HG02943 (cell line): Measurements from ENCODE around the gene GPSM3.
"Not testable (repeated sequence)": the region's sequence is repeated elsewhere in the genome, so short reads cannot be mapped to it uniquely, and the experiment has no call there.

Experiments
- ATAC-seq: cut with Tn5 transposase; IDR thresholded peaks from one replicate; pipeline ENCODE4 v1.9.1; 2021; ENCODE audit warnings: mild to moderate bottlenecking, low read depth, moderate library complexity; ENCODE audit not compliant: unreplicated experiment

GPSM3 gene

GRCh38 chr6:32188381-32189068, 3.9 kb downstream of the GPSM3 start:
- ATAC-seq: no peak

DNA sequence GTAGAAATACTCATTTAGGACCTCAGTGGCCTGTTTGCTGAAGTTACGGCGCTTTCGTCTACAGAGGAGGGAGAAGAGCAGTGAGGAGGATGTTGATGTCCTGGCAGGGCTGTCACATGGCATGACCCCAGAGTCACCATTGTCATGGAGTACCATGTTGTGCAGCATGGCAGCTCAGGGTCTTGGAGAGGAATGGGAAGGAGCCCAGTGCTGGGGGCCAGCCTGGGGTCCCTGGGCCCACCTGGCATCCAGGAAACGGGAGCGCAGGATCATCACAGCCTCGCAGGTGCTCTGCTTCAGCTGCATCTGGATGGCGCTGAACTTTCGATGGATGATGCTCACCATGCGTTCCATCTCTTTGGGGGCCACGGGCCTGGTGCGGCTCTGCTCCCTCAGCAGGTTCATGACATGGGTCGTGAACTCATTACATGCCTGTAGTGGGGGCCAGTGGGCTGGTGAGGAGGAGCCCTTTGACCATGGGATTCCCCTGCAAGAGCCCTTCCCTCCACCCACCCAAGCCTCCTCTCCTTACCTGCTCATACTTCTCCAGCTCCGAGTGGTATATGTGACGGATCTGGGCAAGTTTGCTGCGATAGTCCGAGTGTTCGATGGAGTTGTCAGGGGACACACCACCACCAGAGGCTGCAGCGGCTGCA, 4.6 kb downstream of the GPSM3 start:
- not testable (repeated sequence) for ATAC-seq

DNA sequence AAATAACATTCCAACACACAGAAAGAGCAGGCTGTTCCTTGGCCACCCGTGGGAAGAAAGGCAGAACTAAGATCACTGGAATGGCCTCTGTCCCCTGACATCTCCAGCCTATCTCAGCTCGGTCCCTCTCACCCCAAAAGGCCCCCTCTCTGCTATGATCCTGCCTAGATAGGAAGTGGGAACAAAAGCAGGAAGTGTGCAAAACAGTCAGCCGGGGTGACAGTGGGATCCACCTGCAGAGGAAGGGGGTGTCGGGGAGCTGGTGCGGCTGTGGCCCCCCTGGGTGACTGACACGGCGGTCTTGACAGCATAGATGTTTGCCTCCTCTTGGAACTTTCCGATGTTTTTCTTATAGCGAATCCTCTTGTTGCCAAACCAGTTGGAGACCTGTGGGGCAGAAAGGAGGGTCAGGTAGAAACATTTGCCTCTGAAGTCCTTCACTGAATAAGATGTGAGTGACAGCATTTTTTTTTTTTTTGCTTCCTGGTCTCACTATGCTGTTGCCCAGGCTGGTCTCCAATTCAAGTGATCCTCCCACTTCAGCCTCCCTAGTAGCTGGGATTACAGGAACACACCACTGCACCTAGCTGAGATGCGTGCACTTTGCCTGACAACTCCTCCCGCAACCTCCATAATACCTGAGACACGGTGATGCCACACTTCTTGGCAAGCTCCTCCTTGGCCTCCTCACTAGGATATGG, 5.3 kb downstream of the GPSM3 start:
- no peak for ATAC-seq

DNA sequence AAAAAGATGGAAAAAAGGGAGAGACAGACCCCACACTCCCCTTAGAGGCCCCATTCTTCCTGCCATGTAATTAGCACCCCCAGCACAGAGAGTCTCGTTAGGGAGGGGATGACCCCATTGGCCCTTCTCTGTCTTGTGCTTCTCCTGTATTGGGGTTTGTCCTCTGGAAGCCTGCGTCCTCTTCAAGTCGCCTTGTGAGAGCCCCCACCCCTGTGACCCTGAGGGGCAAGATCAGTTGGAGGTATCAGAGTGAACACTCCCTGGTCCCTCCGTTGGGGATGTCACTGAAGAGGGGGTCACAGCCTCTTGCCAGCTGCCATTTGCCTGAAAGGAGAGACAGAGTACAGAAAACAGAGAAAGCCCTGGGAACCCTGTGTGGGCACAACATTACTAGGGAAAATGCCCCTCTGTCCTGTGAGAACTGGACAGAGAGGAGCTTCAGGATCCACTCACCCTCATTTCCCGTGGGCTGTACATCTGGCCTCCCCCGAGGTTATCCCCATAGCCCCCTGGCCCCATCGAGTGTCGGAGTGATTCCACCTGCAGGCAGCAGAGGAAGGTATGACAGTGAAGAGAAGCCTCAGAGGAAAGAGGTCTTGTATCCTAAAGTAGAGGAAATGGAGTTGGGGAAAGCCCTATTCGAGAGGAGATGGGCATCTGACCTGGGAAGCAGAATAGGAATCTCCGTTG, 6.1 kb downstream of the GPSM3 start:
- ATAC-seq: not testable (repeated sequence)

- ATAC-seq: not testable (repeated sequence)
These were observed 6.7 kb downstream of the GPSM3 start for GRCh38 chr6:32185681-32186131.

- no peak for ATAC-seq
These were observed 8.3 kb downstream of the GPSM3 start, which contains the start of gene AGER for GRCh38 chr6:32184084-32184640. AGER (minus strand) TSS chr6:32184253; CDS start chr6:32184222, 31 bp downstream.

- no peak for ATAC-seq
These were observed 8.9 kb downstream of the GPSM3 start for GRCh38 chr6:32183483-32184083.

- ATAC-seq: no peak
These were observed 9.4 kb downstream of the GPSM3 start for GRCh38 chr6:32183030-32183429.

- ATAC-seq: no peak
These were observed 9.9 kb downstream of the GPSM3 start for GRCh38 chr6:32182555-32182981.

- no peak for ATAC-seq
These were observed 10.4 kb downstream of the GPSM3 start for GRCh38 chr6:32181915-32182529.

GRCh38 chr6:32181148-32181702, 11.2 kb downstream of the GPSM3 start:
- ATAC-seq: no peak

DNA sequence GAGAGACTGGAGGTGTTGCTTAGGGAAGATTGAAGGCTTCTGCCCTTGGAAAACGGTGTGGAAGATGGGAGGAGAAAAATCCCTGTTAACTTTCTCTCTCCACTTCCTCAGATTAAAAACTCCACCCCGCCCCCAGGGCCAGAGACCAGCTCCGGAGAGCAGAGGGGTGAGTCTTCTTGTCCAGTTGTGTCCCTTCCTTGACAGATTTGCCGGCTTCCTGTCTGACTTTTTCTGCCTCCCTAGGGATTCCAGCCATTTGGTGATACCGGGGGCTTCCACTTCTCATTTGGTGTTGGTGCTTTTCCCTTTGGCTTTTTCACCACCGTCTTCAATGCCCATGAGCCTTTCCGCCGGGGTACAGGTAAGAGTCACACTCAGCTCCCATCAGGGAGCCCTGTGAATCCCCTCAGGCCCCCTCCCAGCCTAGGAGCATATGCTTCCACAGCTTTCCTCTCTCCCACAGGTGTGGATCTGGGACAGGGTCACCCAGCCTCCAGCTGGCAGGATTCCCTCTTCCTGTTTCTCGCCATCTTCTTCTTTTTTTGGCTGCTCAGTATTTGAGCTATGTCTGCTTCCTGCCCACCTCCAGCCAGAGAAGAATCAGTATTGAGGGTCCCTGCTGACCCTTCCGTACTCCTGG, 12.6 kb downstream of the GPSM3 start:
- no peak for ATAC-seq

DNA sequence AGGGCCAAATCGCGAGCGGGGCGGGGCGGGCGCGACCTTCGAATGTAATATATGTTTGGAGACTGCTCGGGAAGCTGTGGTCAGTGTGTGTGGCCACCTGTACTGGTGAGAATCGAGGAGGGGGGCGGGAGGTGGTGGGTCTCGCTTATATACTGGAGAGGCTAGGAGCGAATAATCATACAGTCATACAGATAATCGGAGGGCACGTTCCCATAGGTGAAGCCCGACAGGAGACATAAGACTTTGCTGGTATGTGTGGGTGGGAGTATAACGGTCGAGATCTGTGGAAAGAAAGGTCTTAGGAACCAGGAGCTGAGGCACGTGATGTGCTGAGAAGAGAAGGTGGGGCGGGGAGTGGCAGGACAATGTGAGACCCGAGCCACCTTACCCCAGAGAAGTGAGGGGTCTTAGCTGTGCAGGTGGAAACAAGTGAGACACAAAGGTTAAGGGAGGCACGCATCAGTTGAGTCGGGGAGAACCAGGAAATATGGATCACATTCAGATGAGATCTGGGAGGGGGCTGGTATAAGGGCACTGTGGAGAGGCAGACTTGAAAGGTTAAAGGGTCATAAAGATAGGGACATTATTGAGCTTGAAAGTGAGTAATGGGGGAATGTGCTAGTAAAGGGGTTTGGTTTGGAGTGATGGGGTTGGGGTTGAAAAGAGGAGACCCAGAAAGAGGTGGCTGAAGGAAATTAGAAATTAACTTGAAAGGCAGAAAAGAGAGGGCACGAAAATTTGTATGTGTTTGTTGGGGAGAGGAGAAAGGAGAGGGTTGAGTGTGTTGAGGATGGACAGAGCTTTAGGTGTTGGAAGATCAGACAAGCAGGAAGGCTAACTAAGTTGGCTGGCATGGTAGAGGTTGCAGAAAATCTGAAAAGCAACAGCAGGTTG, 13.6 kb downstream of the GPSM3 start:
- ATAC-seq: no peak

GRCh38 chr6:32177788-32178546, 14.5 kb downstream of the GPSM3 start, which contains the start of gene RNF5:
RNF5 (plus strand) TSS chr6:32178405; CDS start chr6:32178512, 107 bp downstream.
- peak; percentile 65 for ATAC-seq

DNA sequence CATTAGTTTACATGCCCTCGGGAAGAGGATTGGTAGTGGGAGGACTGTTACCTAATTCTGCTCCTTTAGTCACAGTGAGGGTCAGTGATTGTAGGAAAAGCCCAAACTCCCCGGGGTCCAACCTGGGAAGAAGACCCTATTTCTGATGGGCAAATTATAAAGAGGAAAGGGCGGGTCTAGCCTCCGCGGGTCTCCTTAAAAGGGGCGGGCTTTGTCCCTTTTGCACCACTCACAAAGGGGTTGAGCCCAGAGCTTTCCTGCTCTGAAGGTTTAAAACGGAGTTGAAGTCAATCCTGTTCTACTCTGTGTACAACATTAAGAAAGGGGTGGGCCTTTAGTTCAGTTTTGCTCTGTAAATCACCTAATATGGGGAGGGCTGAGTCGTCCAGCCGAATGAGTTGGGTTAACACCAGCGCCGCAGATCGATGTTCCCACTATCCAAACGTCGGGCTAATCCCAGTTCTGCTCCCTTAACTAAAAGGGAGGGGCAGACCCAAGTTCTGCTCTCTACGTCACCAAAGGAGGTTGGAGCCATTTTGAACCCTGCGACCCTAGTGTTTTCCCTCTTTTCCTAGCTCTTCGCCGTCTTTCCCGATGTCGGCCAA, 15.2 kb downstream of the GPSM3 start:
- no peak for ATAC-seq

GRCh38 chr6:32176476-32177182, 15.8 kb downstream of the GPSM3 start:
- no peak for ATAC-seq
